Type B pancreatic cell (in vitro differentiated cells): ENCODE data around the gene ACVR1C. TPM values are rescaled to one million over a fixed set of nuclear protein-coding genes. Genes with fewer than 3 reads are reported as not detected.

Experiments used
- DNase-seq: peaks from one replicate; pipeline ENCODE4 v3.0.0; 2021; ENCODE audit warnings: mixed read lengths; ENCODE audit not compliant: unreplicated experiment; ENCODE audit errors: extremely low spot score
- H3K27ac Mint-ChIP-seq: 2 replicates; pipeline ENCODE4 v1.8.0; 2021; ENCODE audit warnings: mild to moderate bottlenecking, mixed read lengths
- H3K27me3 Mint-ChIP-seq: 2 replicates; pipeline ENCODE4 v1.8.0; 2021; ENCODE audit warnings: mixed read lengths
- H3K36me3 Mint-ChIP-seq: 2 replicates; pipeline ENCODE4 v1.8.0; 2021; ENCODE audit warnings: mixed read lengths
- H3K4me1 Mint-ChIP-seq: one replicate; pipeline ENCODE4 v1.8.0; 2021; ENCODE audit warnings: mixed read lengths; ENCODE audit not compliant: unreplicated experiment
- H3K4me3 Mint-ChIP-seq: 2 replicates; pipeline ENCODE4 v1.8.0; 2021; ENCODE audit warnings: mild to moderate bottlenecking, mixed read lengths
- H3K9me3 Mint-ChIP-seq: 2 replicates; pipeline ENCODE4 v1.8.0; 2021; ENCODE audit warnings: mixed read lengths
- CTCF ChIP-seq: fragments of 200-600 bp; sonication (generic); conservative IDR thresholded peaks from 2 replicates; pipeline ENCODE4 v1.5.0; 2021; ENCODE audit warnings: antibody characterized with exemption, mild to moderate bottlenecking
- long read RNA-seq: library from polyadenylated mRNA; unstranded; transcript quantifications from one replicate; pipeline ENCODE4 v2.0.0, GENCODE V29; 2020
- total RNA-seq: library from RNA; stranded (reverse); gene quantifications from 2 replicates; pipeline ENCODE4 v1.2.1, GENCODE V29; 2021; ENCODE audit warnings: low replicate concordance

The ACVR1C gene
- total RNA-seq = 17.1 and 27.9 TPM in 2 replicates
- long read RNA-seq, full-length matches to known transcripts = 59 of 95 reads
- long read RNA-seq, partial matches to known transcripts = 13 of 95 reads
- long read RNA-seq, other reads (novel, unspliced or antisense) = 23 of 95 reads

GRCh38 chr2:157628477-157629415 lies at the start of gene ACVR1C:
Gene ACVR1C (minus strand): TSS chr2:157628864. CDS start chr2:157628644, 220 bp downstream.
- peaks cover 6% of the 10 kb centered on the region for H3K4me1 Mint-ChIP-seq
- H3K36me3 Mint-ChIP-seq = no peaks in the 10 kb centered on the region
- H3K9me3 Mint-ChIP-seq = no peaks in the 10 kb centered on the region
- TF ChIP-seq CTCF = peak; percentile 78
- peaks cover 52% of the 10 kb centered on the region for H3K27me3 Mint-ChIP-seq
- H3K4me3 Mint-ChIP-seq = peak within 1 kb of the TSS; percentile 92
- H3K27ac Mint-ChIP-seq = peak within 1 kb of the TSS; percentile 72
- peak; percentile 77 for DNase-seq

- H3K27me3 Mint-ChIP-seq = no peaks in the 10 kb centered on the region
- no peaks in the 10 kb centered on the region for H3K36me3 Mint-ChIP-seq
- no peak for TF ChIP-seq CTCF
These were observed 49.3 kb upstream of the ACVR1C start for GRCh38 chr2:157677941-157678340.

GRCh38 chr2:157672129-157672528 lies 43.5 kb upstream of the ACVR1C start:
- TF ChIP-seq CTCF = no peak
- H3K9me3 Mint-ChIP-seq = no peaks in the 10 kb centered on the region
- H3K27me3 Mint-ChIP-seq = no peaks in the 10 kb centered on the region
- H3K36me3 Mint-ChIP-seq = no peaks in the 10 kb centered on the region
- no peak for DNase-seq
- no peak overlapping the region for H3K27ac Mint-ChIP-seq
- no peaks in the 10 kb centered on the region for H3K4me1 Mint-ChIP-seq
- no peak overlapping the region for H3K4me3 Mint-ChIP-seq

More at GRCh38 chr2:157677941-157678340, 49.3 kb upstream of the ACVR1C start:
- DNase-seq = no peak
- H3K4me3 Mint-ChIP-seq = no peak overlapping the region
- no peaks in the 10 kb centered on the region for H3K4me1 Mint-ChIP-seq
- H3K9me3 Mint-ChIP-seq = no peaks in the 10 kb centered on the region
- no peak overlapping the region for H3K27ac Mint-ChIP-seq

GRCh38 chr2:157662401-157662800 lies 33.7 kb upstream of the ACVR1C start:
- no peak for DNase-seq
- Mint-ChIP-seq H3K4me3 (no peak overlapping the region), H3K36me3 (no peaks in the 10 kb centered on the region), H3K27me3 (no peaks in the 10 kb centered on the region), H3K4me1 (no peaks in the 10 kb centered on the region), H3K27ac (no peak overlapping the region), H3K9me3 (no peaks in the 10 kb centered on the region)
- no peak for TF ChIP-seq CTCF

GRCh38 chr2:157661776-157662175 lies 33.1 kb upstream of the ACVR1C start:
- DNase-seq = no peak
- Mint-ChIP-seq H3K9me3 (no peaks in the 10 kb centered on the region), H3K36me3 (no peaks in the 10 kb centered on the region), H3K4me3 (no peak overlapping the region), H3K4me1 (no peaks in the 10 kb centered on the region), H3K27ac (no peak overlapping the region), H3K27me3 (no peaks in the 10 kb centered on the region)
- no peak for TF ChIP-seq CTCF
